GM20000 (cell line): Measurements from ENCODE around the gene ARID3B.
"Not testable (repeated sequence)": the region's sequence is repeated elsewhere in the genome, so short reads cannot be mapped to it uniquely, and the experiment has no call there.

Experiments used
- DNase-seq: peaks from one replicate; pipeline ENCODE4 v3.0.0; 2012; ENCODE audit warnings: low spot score
- CTCF ChIP-seq: IDR thresholded peaks from 2 replicates; pipeline ENCODE4 v1.5.1; 2012; ENCODE audit warnings: mild to moderate bottlenecking, control low read depth; ENCODE audit errors: extremely low read depth, missing control alignments

ARID3B gene

GRCh38 chr15:74628949-74629348, 87.9 kb downstream of the ARID3B start:
- no peak for TF ChIP-seq CTCF
- no peak for DNase-seq

- not testable (repeated sequence) for DNase-seq
Measured at GRCh38 chr15:74629696-74630095, 88.7 kb downstream of the ARID3B start.

DNA sequence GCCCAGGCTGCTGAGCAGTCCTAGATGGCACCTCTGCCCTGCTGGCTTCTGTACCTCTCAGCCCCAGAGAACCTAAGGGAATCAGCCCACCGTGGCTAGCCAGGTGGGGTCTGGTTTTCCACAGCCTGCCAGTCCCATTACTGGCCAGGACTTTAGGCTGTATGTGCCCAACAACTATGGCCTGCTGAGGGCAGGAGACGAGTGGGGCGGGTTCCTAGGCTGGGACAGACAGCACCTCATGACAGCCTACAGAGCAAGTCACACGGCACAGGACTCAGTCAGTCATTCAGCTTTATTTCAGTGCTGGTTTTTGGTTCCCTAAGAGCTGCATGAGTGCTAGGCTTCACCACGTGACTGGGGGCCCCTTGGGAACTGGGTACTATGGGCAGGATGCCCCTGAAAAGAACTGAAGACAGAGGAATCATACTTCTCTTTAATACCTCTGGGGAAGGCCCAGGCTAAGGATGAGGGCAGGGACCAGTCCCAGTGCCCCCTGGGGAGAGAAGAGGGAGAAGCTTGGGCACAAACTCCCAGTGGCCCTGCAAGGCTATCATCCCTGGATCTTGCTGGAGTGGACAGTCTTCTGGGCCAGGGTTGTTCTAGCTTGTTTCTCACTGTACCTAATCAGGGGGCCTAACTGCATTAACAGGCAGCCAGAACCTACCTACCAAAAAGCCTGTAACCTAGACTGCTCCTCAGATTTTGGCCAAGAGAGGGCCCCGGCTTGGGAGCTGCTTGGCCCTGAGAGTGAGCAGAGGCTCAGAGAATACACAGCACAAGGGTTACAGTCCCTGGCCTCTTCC, 89.5 kb downstream of the ARID3B start:
- DNase-seq, result no peak
- TF ChIP-seq CTCF, result no peak

GRCh38 chr15:74631087-74631385, 90.0 kb downstream of the ARID3B start:
- no peak for TF ChIP-seq CTCF
- DNase-seq, result no peak

DNA sequence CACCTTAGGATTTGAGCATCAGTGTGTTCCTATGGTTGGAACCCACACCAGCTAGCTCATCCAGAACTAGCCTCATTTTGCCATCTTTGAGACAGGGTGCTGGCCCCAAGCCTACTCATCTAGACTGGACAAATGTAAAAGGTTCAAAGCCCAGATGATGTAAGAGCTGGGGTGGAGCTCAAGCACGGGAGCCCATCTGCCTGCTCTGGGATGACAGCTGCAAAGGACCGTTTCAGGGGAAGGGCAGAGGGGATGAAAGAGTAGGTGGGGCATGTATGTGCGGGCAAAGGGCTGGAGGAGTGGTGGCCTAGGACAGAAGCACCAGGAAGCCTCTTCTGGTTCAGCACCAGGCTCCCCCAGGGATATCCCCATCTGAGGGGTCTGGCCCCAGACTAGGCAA, 90.4 kb downstream of the ARID3B start:
- no peak for DNase-seq
- no peak for TF ChIP-seq CTCF

GRCh38 chr15:74631935-74632560, 91.0 kb downstream of the ARID3B start:
- DNase-seq, result peak; percentile 79
- peak; percentile 87 for TF ChIP-seq CTCF

DNA sequence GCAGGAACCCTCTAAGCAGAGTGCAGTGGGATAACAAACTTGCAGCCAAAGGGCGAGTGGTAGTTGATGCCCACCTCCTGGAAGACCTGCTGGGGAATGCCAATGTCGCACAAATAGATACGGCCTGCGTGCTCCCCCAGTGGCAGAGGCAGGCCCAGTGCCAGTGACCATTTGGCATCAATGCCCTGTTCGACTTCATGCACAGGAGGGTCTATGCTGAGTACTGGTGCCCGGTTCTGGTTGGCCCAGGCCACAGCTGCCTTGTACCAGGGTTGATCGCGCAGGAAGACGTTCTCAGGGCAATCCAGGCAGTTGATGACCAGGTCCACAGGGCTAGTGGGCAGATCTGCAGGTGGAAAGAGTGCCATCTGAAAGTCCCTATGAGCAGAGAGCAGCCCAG, 91.6 kb downstream of the ARID3B start:
- DNase-seq, result no peak
- TF ChIP-seq CTCF, result no peak

DNA sequence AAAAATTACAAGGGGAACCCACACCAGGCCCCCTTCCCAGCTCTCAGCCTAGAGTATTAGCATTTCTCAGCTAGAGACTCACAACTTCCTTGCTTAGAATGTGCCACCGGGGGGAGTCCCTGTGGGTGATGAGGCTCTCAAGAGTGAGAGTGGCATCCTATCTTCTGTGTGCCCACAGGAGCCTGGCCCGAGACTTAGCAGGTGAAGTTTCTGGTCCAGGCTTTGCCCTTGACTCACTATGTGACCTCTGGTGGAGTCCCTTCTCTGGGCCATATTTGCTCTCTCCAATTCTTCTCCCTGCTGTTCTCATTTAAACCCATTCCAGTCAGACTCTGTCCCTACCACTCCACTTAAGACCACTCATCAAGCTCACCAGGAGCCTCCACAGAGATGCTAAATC, 92.8 kb downstream of the ARID3B start:
- TF ChIP-seq CTCF, result no peak
- DNase-seq, result no peak
